Esophagus squamous epithelium (tissue), 5 donors: Measurements from ENCODE around the gene MED12. TPM values are rescaled to one million over a fixed set of nuclear protein-coding genes. Genes with fewer than 3 reads are reported as not detected.
"Not testable (repeated sequence)": the region's sequence is repeated elsewhere in the genome, so short reads cannot be mapped to it uniquely, and the experiment has no call there.

Experiments used
- DNase-seq: peaks from one replicate; lab custom pipeline; 2025; lab: John Stamatoyannopoulos, UW
- H3K27ac ChIP-seq, 4 donors: fragments of 200-600 bp; sonication (generic); one replicate each; pipeline ENCODE4 v1.5.1; 2016 to 2019; ENCODE audit warnings: mild to moderate bottlenecking in 1 of 4
- H3K27me3 ChIP-seq, 4 donors: fragments of 200-600 bp; sonication (generic); 1 replicate in 3 of 4; 2 replicates in 1 of 4; pipeline versions ENCODE4 v1.5.1 to v1.6.0; 2017 to 2021; ENCODE audit warnings: antibody characterized with exemption in 1 of 4
- H3K36me3 ChIP-seq, 3 donors: fragments of 200-600 bp; sonication (generic); one replicate each; pipeline ENCODE4 v1.5.1; 2016 to 2019
- H3K4me1 ChIP-seq, 3 donors: fragments of 200-600 bp; sonication (generic); one replicate each; pipeline ENCODE4 v1.5.1; 2017 to 2019
- H3K4me3 ChIP-seq, 4 donors: fragments of 200-600 bp; sonication (generic); 1 replicate in 3 of 4; 2 replicates in 1 of 4; pipeline ENCODE4 v1.5.1; 2016 to 2019; ENCODE audit warnings: mild to moderate bottlenecking in 2 of 4, moderate library complexity in 1 of 4
- H3K9me3 ChIP-seq, 3 donors: fragments of 200-600 bp; sonication (generic); one replicate each; pipeline ENCODE4 v1.5.1; 2016 to 2019
- POLR2A ChIP-seq, 4 donors: fragments of 450-650 bp; IDR thresholded peaks; one replicate each; pipeline ENCODE4 v1.6.1; 2017; ENCODE audit warnings: antibody characterized with exemption in 4 of 4, mild to moderate bottlenecking in 4 of 4, moderate library complexity in 3 of 4
- WGBS, 2 donors: methylation state at CpG; one replicate each; pipeline ENCODE4 v1.1.5; 2018; 5-methylcytosine and 5-hydroxymethylcytosine counted together
- intact Hi-C: fragments of 100-400 bp; cut with DNase I; formaldehyde crosslinking; loops from one replicate; pipeline ENCODE4 v1.15.0; 2022
- total RNA-seq, 4 donors: library from RNA; depleted of rRNA; stranded (reverse); fragments of >200 nt; gene quantifications; one replicate each; pipeline ENCODE4 v1.1.0, GENCODE V29; 2016
- TF ChIP-seq, protein P1 (sequence below), 6 experiments: fragments of 450-650 bp in 4 of 6; fragments of 200-600 bp in 2 of 6; sonication (generic) in 2 of 6; IDR thresholded peaks; one replicate each; pipeline ENCODE4 v1.5.1; 2016 to 2019; ENCODE audit warnings: antibody characterized with exemption in 6 of 6, mild to moderate bottlenecking in 4 of 6, moderate library complexity in 4 of 6
- donor health status: DM: yes; HTN: yes; CAD: no.

Gene MED12
- total RNA-seq, 4 donors from 2014 or later, result 19.9 to 34.0 (median 24.3) TPM

DNA sequence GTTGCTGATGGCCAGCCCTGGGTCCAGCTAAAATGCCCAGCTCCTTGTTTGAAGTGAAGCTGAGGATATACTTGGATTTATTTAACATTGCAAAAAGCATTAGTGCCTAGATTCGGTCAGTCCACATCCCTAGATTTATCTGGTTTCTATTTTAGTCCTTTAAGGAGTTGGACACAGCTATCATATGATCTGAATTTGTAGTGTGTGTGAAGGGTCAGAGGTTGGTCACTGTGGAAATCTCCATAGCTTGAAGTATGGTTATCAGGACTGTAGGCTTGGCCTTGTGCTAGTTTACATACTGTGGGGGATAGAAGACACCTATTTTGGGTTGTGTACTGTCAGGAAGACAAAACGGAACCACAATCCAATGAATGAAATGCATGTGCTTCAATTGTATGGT lies 55.0 kb downstream of the MED12 start:
- no peaks in the 10 kb centered on the region for H3K4me1 ChIP-seq
- no peak overlapping the region for H3K27ac ChIP-seq
- no peaks in the 10 kb centered on the region for H3K9me3 ChIP-seq
- no peaks in the 10 kb centered on the region for H3K36me3 ChIP-seq
- no peak overlapping the region for H3K4me3 ChIP-seq
- intact Hi-C loops, result no loop called here
- DNase-seq, result no peak
- TF ChIP-seq POLR2A (IDR thresholded peaks at IDR 0.05), result no peak
- TF ChIP-seq, protein P1, sequence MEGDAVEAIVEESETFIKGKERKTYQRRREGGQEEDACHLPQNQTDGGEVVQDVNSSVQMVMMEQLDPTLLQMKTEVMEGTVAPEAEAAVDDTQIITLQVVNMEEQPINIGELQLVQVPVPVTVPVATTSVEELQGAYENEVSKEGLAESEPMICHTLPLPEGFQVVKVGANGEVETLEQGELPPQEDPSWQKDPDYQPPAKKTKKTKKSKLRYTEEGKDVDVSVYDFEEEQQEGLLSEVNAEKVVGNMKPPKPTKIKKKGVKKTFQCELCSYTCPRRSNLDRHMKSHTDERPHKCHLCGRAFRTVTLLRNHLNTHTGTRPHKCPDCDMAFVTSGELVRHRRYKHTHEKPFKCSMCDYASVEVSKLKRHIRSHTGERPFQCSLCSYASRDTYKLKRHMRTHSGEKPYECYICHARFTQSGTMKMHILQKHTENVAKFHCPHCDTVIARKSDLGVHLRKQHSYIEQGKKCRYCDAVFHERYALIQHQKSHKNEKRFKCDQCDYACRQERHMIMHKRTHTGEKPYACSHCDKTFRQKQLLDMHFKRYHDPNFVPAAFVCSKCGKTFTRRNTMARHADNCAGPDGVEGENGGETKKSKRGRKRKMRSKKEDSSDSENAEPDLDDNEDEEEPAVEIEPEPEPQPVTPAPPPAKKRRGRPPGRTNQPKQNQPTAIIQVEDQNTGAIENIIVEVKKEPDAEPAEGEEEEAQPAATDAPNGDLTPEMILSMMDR (IDR thresholded peaks at IDR 0.05), result no peak
- 70 to 86% methylated on average over 2 of the region's 2 CpGs for WGBS, 2 donors
- no peaks in the 10 kb centered on the region for H3K27me3 ChIP-seq

GRCh38 chrX:71174795-71175194 lies 56.4 kb downstream of the MED12 start:
- no peaks in the 10 kb centered on the region for H3K9me3 ChIP-seq
- 50 to 69% methylated on average over 1 of the region's 1 CpG for WGBS, 2 donors
- TF ChIP-seq, protein P1 (IDR thresholded peaks at IDR 0.05), result no peak
- no peak for TF ChIP-seq POLR2A (IDR thresholded peaks at IDR 0.05)

GRCh38 chrX:71175531-71175930 lies 57.1 kb downstream of the MED12 start:
- H3K27me3 ChIP-seq, result no peaks in the 10 kb centered on the region
- no peaks in the 10 kb centered on the region for H3K36me3 ChIP-seq
- intact Hi-C loops, result no loop called here
- DNase-seq, result no peak
- no peaks in the 10 kb centered on the region for H3K9me3 ChIP-seq
- WGBS, 2 donors, result 78 to 93% methylated on average over 3 to 5 of the region's 5 CpGs
- H3K4me1 ChIP-seq, result no peaks in the 10 kb centered on the region
- no peak overlapping the region for H3K4me3 ChIP-seq
- no peak overlapping the region for H3K27ac ChIP-seq
- TF ChIP-seq, protein P1 (IDR thresholded peaks at IDR 0.05), result no peak
- TF ChIP-seq POLR2A (IDR thresholded peaks at IDR 0.05), result no peak

More at GRCh38 chrX:71174795-71175194, 56.4 kb downstream of the MED12 start:
- Histone ChIP-seq H3K27me3 (no peaks in the 10 kb centered on the region), H3K27ac (no peak overlapping the region), H3K4me1 (no peaks in the 10 kb centered on the region), H3K36me3 (no peaks in the 10 kb centered on the region), H3K4me3 (no peak overlapping the region)
- intact Hi-C loops, result no loop called here
- DNase-seq, result no peak

- intact Hi-C loops, result no loop called here
- Histone ChIP-seq H3K4me1 (peaks cover 0 to 7% (median 0%) of the 10 kb centered on the region in 3 donors), H3K27ac (no peak overlapping the region), H3K4me3 (no peak overlapping the region), H3K36me3 (no peaks in the 10 kb centered on the region), H3K27me3 (no peaks in the 10 kb centered on the region), H3K9me3 (no peaks in the 10 kb centered on the region)
- WGBS, 2 donors, result 56 to 78% methylated on average over 2 to 3 of the region's 3 CpGs
- TF ChIP-seq, protein P1 (IDR thresholded peaks at IDR 0.05), result no peak
- no peak for DNase-seq
Observed at GRCh38 chrX:71177327-71177726, 58.9 kb downstream of the MED12 start.

- Histone ChIP-seq H3K4me3 (no peak overlapping the region), H3K9me3 (no peaks in the 10 kb centered on the region), H3K27me3 (no peaks in the 10 kb centered on the region), H3K4me1 (peaks cover 0 to 13% (median 4%) of the 10 kb centered on the region in 3 donors), H3K27ac (no peak overlapping the region), H3K36me3 (no peaks in the 10 kb centered on the region)
- TF ChIP-seq POLR2A (IDR thresholded peaks at IDR 0.05), result no peak
- TF ChIP-seq, protein P1 (IDR thresholded peaks at IDR 0.05), result peak; percentile 24 to 71 (median 66)
- no peak for DNase-seq
- WGBS, 2 donors, result 0 to 10% methylated on average over 2 to 4 of the region's 4 CpGs
- intact Hi-C loops, result no loop called here
Observed at GRCh38 chrX:71178908-71179307, 60.5 kb downstream of the MED12 start.

DNA sequence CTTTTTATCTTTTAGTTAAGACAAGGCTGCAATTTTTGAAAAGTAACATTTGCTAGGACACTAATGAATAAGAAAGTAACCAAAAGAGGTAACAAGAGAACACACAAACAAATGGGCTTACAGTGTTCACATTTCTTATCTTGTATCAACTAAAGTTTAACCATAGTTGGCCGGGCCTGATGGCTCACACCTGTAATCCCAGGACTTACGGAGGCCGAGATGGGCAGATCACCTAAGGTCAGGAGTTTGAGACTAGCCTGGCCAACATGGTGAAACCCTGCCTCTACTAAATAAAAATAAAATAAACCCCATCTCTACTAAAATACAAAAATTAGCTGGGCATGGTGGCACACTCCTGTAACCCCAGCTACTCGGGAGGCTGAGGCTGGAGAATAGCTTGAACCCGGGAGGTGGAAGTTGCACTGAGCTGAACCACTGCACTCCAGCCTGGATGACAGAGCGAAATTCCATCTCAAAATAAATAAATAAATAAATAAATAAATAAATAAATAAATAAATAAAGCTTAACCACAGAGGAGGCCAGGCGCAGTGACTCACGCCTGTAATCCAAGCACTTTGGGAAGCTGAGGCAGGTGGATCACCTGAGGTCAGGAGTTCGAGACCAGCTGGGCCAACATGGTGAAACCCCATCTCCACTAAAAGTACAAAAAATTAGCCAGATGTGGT lies 62.3 kb downstream of the MED12 start:
- 83 to 92% methylated on average over 9 of the region's 9 CpGs for WGBS, 2 donors
- H3K9me3 ChIP-seq, H3K36me3 ChIP-seq, H3K27me3 ChIP-seq, intact Hi-C loops, DNase-seq, H3K4me3 ChIP-seq, H3K27ac ChIP-seq: not testable (repeated sequence)
- H3K4me1 ChIP-seq, result peaks cover 0 to 21% (median 4%) of the 10 kb centered on the region in 3 donors
